WTC11 (cell line): ENCODE results near the gene MTMR10.

Experiments used
- NR1H2 ChIP-seq: sonication (generic); formaldehyde crosslinking; IDR thresholded peaks from 2 replicates; pipeline ENCODE4 v1.9.0; 2021; ENCODE audit warnings: mild to moderate bottlenecking, moderate library complexity, missing genetic modification reagents
- SP1 ChIP-seq: sonication (generic); formaldehyde crosslinking; conservative IDR thresholded peaks from 2 replicates; pipeline ENCODE4 v1.8.1; 2022; ENCODE audit warnings: missing genetic modification reagents
- TEAD1 ChIP-seq: sonication (generic); formaldehyde crosslinking; IDR thresholded peaks from 2 replicates; pipeline ENCODE4 v1.8.0; 2022; ENCODE audit warnings: mild to moderate bottlenecking, missing genetic modification reagents
- TEAD4 ChIP-seq: sonication (generic); formaldehyde crosslinking; IDR thresholded peaks from 2 replicates; pipeline ENCODE4 v1.8.0; 2022; ENCODE audit warnings: mild to moderate bottlenecking, missing genetic modification reagents
- ZNF219 ChIP-seq: sonication (generic); formaldehyde crosslinking; IDR thresholded peaks from 2 replicates; pipeline ENCODE4 v1.8.0; 2023; ENCODE audit warnings: missing genetic modification reagents, mild to moderate bottlenecking, borderline replicate concordance
- TF ChIP-seq, protein P1 (sequence below): sonication (generic); formaldehyde crosslinking; IDR thresholded peaks from 2 replicates; pipeline ENCODE4 v1.8.1; 2023; ENCODE audit warnings: mild to moderate bottlenecking, missing genetic modification reagents, moderate library complexity
- TF ChIP-seq, protein P2 (sequence below): sonication (generic); formaldehyde crosslinking; IDR thresholded peaks from 2 replicates; pipeline ENCODE4 v1.8.1; 2022; ENCODE audit warnings: low read depth, missing genetic modification reagents, borderline replicate concordance
- TF ChIP-seq, protein P3 (sequence below): fragments of 200-600 bp; IDR thresholded peaks from 2 replicates; pipeline ENCODE4 v1.8.0; 2022; ENCODE audit warnings: antibody characterized with exemption
- TF ChIP-seq, protein P4 (sequence below): sonication (generic); formaldehyde crosslinking; IDR thresholded peaks from 2 replicates; pipeline ENCODE4 v1.8.1; 2023; ENCODE audit warnings: mild to moderate bottlenecking, missing genetic modification reagents
- TF ChIP-seq, protein P5 (sequence below): sonication (generic); formaldehyde crosslinking; IDR thresholded peaks from 2 replicates; pipeline ENCODE4 v1.8.1; 2022; ENCODE audit warnings: low read depth, mild to moderate bottlenecking, moderate library complexity, missing genetic modification reagents, borderline replicate concordance
- TF ChIP-seq, protein P6 (sequence below): sonication (generic); formaldehyde crosslinking; IDR thresholded peaks from 2 replicates; pipeline ENCODE4 v1.8.1; 2022; ENCODE audit warnings: mild to moderate bottlenecking, moderate library complexity, missing genetic modification reagents
- TF ChIP-seq, protein P7 (sequence below): sonication (generic); formaldehyde crosslinking; conservative IDR thresholded peaks from 2 replicates; pipeline ENCODE4 v1.8.1; 2022; ENCODE audit warnings: mild to moderate bottlenecking, missing genetic modification reagents

DNA sequence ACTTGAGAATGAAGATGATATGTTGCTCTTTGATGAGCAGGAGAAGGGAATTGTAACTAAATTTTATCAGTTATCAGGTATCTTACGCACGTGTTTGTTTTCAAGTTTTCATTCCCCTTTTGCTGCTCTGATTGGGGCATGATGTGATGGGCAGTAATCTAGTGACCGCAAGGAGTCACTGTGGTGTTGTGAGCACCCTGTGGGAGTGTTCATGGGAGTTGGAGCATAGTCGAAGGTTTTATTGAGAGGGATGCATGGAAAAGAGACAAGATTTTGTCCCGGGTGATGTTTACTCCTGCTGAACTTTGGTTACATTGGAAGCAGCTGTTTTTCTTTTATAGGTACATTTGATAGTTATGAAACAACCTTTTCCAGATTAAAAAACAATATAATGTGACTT lies 85.6 kb downstream of the MTMR10 start:
- TF ChIP-seq TEAD1 (no peak), TEAD4 (CRISPR knock-in tag) (no peak), NR1H2 (CRISPR knock-in tag) (no peak), SP1 (CRISPR knock-in tag) (no peak), ZNF219 (CRISPR knock-in tag) (no peak)
- TF ChIP-seq, protein P1, sequence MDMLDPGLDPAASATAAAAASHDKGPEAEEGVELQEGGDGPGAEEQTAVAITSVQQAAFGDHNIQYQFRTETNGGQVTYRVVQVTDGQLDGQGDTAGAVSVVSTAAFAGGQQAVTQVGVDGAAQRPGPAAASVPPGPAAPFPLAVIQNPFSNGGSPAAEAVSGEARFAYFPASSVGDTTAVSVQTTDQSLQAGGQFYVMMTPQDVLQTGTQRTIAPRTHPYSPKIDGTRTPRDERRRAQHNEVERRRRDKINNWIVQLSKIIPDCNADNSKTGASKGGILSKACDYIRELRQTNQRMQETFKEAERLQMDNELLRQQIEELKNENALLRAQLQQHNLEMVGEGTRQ (CRISPR knock-in tag), result no peak
- TF ChIP-seq, protein P2, sequence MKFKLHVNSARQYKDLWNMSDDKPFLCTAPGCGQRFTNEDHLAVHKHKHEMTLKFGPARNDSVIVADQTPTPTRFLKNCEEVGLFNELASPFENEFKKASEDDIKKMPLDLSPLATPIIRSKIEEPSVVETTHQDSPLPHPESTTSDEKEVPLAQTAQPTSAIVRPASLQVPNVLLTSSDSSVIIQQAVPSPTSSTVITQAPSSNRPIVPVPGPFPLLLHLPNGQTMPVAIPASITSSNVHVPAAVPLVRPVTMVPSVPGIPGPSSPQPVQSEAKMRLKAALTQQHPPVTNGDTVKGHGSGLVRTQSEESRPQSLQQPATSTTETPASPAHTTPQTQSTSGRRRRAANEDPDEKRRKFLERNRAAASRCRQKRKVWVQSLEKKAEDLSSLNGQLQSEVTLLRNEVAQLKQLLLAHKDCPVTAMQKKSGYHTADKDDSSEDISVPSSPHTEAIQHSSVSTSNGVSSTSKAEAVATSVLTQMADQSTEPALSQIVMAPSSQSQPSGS, result no peak
- TF ChIP-seq, protein P3, sequence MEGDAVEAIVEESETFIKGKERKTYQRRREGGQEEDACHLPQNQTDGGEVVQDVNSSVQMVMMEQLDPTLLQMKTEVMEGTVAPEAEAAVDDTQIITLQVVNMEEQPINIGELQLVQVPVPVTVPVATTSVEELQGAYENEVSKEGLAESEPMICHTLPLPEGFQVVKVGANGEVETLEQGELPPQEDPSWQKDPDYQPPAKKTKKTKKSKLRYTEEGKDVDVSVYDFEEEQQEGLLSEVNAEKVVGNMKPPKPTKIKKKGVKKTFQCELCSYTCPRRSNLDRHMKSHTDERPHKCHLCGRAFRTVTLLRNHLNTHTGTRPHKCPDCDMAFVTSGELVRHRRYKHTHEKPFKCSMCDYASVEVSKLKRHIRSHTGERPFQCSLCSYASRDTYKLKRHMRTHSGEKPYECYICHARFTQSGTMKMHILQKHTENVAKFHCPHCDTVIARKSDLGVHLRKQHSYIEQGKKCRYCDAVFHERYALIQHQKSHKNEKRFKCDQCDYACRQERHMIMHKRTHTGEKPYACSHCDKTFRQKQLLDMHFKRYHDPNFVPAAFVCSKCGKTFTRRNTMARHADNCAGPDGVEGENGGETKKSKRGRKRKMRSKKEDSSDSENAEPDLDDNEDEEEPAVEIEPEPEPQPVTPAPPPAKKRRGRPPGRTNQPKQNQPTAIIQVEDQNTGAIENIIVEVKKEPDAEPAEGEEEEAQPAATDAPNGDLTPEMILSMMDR, result no peak
- TF ChIP-seq, protein P4, sequence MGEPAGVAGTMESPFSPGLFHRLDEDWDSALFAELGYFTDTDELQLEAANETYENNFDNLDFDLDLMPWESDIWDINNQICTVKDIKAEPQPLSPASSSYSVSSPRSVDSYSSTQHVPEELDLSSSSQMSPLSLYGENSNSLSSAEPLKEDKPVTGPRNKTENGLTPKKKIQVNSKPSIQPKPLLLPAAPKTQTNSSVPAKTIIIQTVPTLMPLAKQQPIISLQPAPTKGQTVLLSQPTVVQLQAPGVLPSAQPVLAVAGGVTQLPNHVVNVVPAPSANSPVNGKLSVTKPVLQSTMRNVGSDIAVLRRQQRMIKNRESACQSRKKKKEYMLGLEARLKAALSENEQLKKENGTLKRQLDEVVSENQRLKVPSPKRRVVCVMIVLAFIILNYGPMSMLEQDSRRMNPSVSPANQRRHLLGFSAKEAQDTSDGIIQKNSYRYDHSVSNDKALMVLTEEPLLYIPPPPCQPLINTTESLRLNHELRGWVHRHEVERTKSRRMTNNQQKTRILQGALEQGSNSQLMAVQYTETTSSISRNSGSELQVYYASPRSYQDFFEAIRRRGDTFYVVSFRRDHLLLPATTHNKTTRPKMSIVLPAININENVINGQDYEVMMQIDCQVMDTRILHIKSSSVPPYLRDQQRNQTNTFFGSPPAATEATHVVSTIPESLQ, result no peak
- TF ChIP-seq, protein P5, sequence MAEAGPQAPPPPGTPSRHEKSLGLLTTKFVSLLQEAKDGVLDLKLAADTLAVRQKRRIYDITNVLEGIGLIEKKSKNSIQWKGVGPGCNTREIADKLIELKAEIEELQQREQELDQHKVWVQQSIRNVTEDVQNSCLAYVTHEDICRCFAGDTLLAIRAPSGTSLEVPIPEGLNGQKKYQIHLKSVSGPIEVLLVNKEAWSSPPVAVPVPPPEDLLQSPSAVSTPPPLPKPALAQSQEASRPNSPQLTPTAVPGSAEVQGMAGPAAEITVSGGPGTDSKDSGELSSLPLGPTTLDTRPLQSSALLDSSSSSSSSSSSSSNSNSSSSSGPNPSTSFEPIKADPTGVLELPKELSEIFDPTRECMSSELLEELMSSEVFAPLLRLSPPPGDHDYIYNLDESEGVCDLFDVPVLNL (CRISPR knock-in tag), result no peak
- TF ChIP-seq, protein P6, sequence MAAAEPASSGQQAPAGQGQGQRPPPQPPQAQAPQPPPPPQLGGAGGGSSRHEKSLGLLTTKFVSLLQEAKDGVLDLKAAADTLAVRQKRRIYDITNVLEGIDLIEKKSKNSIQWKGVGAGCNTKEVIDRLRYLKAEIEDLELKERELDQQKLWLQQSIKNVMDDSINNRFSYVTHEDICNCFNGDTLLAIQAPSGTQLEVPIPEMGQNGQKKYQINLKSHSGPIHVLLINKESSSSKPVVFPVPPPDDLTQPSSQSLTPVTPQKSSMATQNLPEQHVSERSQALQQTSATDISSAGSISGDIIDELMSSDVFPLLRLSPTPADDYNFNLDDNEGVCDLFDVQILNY (CRISPR knock-in tag), result no peak
- TF ChIP-seq, protein P7, sequence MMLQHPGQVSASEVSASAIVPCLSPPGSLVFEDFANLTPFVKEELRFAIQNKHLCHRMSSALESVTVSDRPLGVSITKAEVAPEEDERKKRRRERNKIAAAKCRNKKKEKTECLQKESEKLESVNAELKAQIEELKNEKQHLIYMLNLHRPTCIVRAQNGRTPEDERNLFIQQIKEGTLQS, result no peak
